Activated CD4-positive, alpha-beta T cell treated with anti-CD3 and anti-CD28 coated beads, Interleukin-2, amount 10 ng/mL, durations not matched to agents 7 days and 5 days (primary cell): ENCODE results near the gene RHBDL1. TPM values are rescaled to one million over a fixed set of nuclear protein-coding genes. Genes with fewer than 3 reads are reported as not detected.

Experiments
- CTCF ChIA-PET: fragments of 350-600 bp; sonication (Branson Sonifier 250); formaldehyde crosslinking; loops from one replicate; lab custom pipeline; 2021; ENCODE audit warnings: antibody characterized with exemption; lab: Charles Lee
- POLR2A ChIA-PET: fragments of 350-600 bp; sonication (Branson Sonifier 250); formaldehyde crosslinking; loops from one replicate; lab custom pipeline; 2021; ENCODE audit warnings: antibody characterized with exemption; lab: Charles Lee
- DNase-seq: peaks from one replicate; pipeline ENCODE4 v3.0.0-alpha.2; 2020
- H3K27ac Mint-ChIP-seq: one replicate; pipeline ENCODE4 v1.8.0; 2021; ENCODE audit warnings: mild to moderate bottlenecking, moderate library complexity, mixed read lengths
- H3K27me3 Mint-ChIP-seq: one replicate; pipeline ENCODE4 v1.8.0; 2021; ENCODE audit warnings: mixed read lengths
- H3K36me3 Mint-ChIP-seq: one replicate; pipeline ENCODE4 v1.8.0; 2021; ENCODE audit warnings: low read depth, mixed read lengths
- H3K4me1 Mint-ChIP-seq: one replicate; pipeline ENCODE4 v1.8.0; 2021; ENCODE audit warnings: mixed read lengths
- H3K4me3 Mint-ChIP-seq: one replicate; pipeline ENCODE4 v1.8.0; 2021; ENCODE audit warnings: mild to moderate bottlenecking, moderate library complexity, mixed read lengths
- H3K9me3 Mint-ChIP-seq: one replicate; pipeline ENCODE4 v1.8.0; 2021; ENCODE audit warnings: mixed read lengths
- total RNA-seq, 2 experiments: library from RNA; stranded (reverse); gene quantifications; one replicate each; pipeline ENCODE4 v1.2.3, GENCODE V29; 2021

RHBDL1 gene
- total RNA-seq, 2 experiments from 2014 or later, result 1.5 to 1.7 TPM

DNA sequence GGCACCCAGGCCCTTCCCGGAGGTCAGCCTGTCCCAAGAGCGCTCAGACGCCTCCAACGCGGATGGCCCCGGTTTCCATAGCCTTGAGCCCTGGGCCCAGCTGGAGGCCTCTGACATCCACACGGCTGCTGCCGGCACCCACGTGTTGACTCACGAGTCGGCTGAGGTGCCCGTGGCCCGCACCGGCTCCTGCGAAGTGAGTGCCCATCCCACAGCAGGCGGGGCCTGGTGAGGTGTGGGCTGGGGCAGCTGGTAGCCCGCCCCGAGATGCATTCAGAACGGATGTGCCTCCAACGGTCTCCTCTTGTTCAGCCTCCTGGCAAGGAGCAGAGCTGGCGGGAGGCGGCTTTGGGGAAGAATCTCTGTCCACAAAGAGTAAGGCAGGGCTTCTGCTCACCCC, 23.6 kb upstream of the RHBDL1 start:
- H3K36me3 Mint-ChIP-seq, result no peaks in the 10 kb centered on the region
- CTCF ChIA-PET, result interaction anchor here (3.1 kb wide), 1 partner anchor 16 kb away, joined by 13 read pairs; the partner anchor contains the start of gene RHOT2
- H3K9me3 Mint-ChIP-seq, result no peaks in the 10 kb centered on the region
- H3K4me1 Mint-ChIP-seq, result peaks cover 13% of the 10 kb centered on the region
- no peak for DNase-seq
- no peak overlapping the region for H3K4me3 Mint-ChIP-seq
- H3K27me3 Mint-ChIP-seq, result no peaks in the 10 kb centered on the region
- H3K27ac Mint-ChIP-seq, result no peak overlapping the region
- POLR2A ChIA-PET, result no interaction called here

DNA sequence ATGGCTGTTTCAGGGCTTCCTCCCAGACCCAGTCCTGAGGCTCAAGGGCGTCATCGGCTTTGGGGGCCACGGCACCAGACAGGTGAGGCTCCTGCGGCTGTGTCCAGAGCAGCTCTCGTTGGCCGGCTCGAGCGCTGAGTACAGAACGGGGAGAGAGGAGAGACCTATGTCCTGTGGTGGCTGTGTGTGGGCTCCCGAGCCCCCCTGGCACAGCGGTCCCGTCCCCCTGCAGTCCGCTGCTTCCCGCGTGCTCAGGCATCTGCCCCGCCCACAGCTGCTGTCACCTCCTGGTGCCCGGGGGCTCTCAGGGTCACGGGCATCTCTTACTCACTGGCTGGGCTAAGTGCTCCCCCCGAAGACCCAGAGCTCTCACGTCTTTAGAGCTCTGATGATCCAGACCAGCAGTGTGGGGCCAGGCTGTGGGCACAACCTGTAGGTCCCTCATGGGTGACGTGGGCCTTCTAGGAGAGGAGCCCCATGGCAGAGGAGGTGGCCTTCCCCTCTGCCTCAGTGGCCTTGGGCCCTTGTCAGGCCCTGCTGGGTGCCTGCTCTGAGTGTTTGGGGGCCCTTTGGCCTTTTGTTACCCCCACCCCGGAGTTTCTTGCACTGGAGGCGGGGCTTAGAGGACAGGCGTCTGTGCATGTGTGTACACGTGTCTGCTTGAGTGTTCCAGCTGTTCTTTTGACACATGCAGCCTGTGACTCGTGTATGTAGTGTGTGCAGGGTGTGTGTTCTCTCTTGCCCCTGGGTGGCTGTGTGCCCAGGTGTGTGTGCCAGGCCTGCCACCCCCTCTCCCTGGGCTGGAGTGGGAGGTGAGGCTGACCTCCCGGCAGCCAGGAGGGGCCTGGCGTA, 22.8 kb upstream of the RHBDL1 start:
- POLR2A ChIA-PET, result no interaction called here
- Mint-ChIP-seq H3K4me3 (no peak overlapping the region), H3K27me3 (no peaks in the 10 kb centered on the region), H3K9me3 (no peaks in the 10 kb centered on the region), H3K27ac (no peak overlapping the region), H3K4me1 (peaks cover 13% of the 10 kb centered on the region), H3K36me3 (no peaks in the 10 kb centered on the region)
- DNase-seq, result no peak
- CTCF ChIA-PET, result no interaction called here

GRCh38 chr16:654034-654433, 21.4 kb upstream of the RHBDL1 start:
- H3K27ac Mint-ChIP-seq, result no peak overlapping the region
- peaks cover 4% of the 10 kb centered on the region for H3K4me1 Mint-ChIP-seq
- CTCF ChIA-PET, result interaction anchor here (0.6 to 1.6 kb wide), 2 partner anchors 22 to 55 kb away, joined by 3 to 6 read pairs; no protein-coding TSS in a partner anchor
- H3K36me3 Mint-ChIP-seq, result no peaks in the 10 kb centered on the region
- H3K9me3 Mint-ChIP-seq, result no peaks in the 10 kb centered on the region
- no peaks in the 10 kb centered on the region for H3K27me3 Mint-ChIP-seq
- POLR2A ChIA-PET, result no interaction called here
- DNase-seq, result no peak
- no peak overlapping the region for H3K4me3 Mint-ChIP-seq

DNA sequence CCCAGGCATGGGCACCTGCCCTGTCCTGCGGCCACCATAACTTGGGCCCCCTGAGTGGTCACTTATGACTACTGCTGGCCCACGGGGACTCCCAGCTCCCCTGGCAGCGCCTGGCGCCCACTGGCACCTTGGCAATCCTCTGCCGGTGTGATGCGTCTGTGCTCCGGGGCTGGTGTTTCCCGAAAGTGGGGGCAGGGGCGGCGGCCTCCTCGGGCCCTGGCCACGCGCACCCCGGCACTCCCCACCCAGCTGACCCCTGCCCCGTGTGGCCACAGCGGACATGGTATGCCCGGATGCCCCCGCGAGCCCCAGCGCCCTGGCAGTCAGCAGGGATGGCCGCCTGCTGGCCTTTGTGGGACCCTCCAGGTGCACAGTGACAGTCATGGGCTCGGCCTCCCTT, 18.0 kb upstream of the RHBDL1 start:
- no peak overlapping the region for H3K4me3 Mint-ChIP-seq
- H3K9me3 Mint-ChIP-seq, result no peaks in the 10 kb centered on the region
- peaks cover 5% of the 10 kb centered on the region for H3K4me1 Mint-ChIP-seq
- no peaks in the 10 kb centered on the region for H3K27me3 Mint-ChIP-seq
- POLR2A ChIA-PET, result no interaction called here
- no peak for DNase-seq
- CTCF ChIA-PET, result interaction anchor here (0.6 to 1.6 kb wide), 3 partner anchors 11 to 413 kb away, joined by 3 to 4 read pairs (median 3); partner anchors contain the start of gene RHOT2
- no peak overlapping the region for H3K27ac Mint-ChIP-seq
- no peaks in the 10 kb centered on the region for H3K36me3 Mint-ChIP-seq

DNA sequence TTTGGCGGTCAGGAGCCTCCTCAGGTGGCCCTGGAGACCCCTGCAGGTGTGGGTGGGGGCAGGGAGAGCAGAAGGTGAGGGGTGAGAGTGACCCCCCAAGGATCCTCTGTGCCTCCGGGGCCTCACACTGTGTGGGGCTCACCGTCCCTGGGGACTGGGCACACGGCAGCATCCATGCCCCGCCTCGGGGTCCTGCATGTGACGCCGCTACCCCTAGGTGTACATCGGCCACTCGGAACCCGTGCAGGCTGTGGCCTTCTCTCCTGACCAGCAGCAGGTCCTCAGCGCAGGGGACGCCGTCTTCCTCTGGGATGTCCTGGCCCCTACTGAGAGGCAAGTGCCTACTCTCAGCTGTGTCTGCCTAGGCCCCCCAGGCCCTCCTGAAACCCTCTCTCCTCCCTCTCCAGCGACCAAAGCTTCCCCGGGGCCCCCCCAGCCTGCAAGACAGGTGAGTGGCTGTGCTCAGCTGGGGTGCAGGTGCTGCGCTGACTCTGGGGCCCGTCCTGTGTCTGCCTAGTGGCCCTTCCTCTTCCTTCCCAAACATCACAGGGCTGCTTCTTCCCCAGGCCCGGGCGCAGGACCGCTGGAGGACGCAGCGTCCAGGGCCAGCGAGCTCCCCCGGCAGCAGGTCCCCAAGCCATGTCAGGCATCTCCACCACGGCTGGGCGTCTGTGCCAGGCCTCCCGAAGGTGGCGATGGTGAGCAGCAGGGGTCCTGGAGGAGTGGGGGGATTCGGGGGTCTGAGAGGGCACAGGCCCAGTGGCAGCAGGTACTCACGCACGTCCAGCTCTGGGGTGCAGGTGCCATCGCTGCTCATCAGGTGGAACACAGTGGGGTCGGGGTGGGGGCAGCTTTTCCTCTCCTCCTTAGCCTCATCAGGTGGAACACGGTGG, 16.5 kb upstream of the RHBDL1 start:
- H3K36me3 Mint-ChIP-seq, result no peaks in the 10 kb centered on the region
- peaks cover 5% of the 10 kb centered on the region for H3K4me1 Mint-ChIP-seq
- H3K4me3 Mint-ChIP-seq, result no peak overlapping the region
- DNase-seq, result no peak
- H3K9me3 Mint-ChIP-seq, result no peaks in the 10 kb centered on the region
- no peak overlapping the region for H3K27ac Mint-ChIP-seq
- ChIA-PET CTCF (interaction anchor here (1.0 kb wide), 1 partner anchor 11 kb away, joined by 4 read pairs; no protein-coding TSS in a partner anchor), POLR2A (no interaction called here)
- H3K27me3 Mint-ChIP-seq, result no peaks in the 10 kb centered on the region

GRCh38 chr16:659618-660017, 15.9 kb upstream of the RHBDL1 start:
- ChIA-PET CTCF (interaction anchor here (0.9 to 1.0 kb wide), 2 partner anchors 11 to 68 kb away, joined by 4 to 5 read pairs; no protein-coding TSS in a partner anchor), POLR2A (no interaction called here)
- no peak overlapping the region for H3K27ac Mint-ChIP-seq
- no peaks in the 10 kb centered on the region for H3K9me3 Mint-ChIP-seq
- H3K4me3 Mint-ChIP-seq, result no peak overlapping the region
- no peaks in the 10 kb centered on the region for H3K27me3 Mint-ChIP-seq
- no peaks in the 10 kb centered on the region for H3K36me3 Mint-ChIP-seq
- no peak for DNase-seq
- peaks cover 5% of the 10 kb centered on the region for H3K4me1 Mint-ChIP-seq

- H3K4me1 Mint-ChIP-seq, result peaks cover 5% of the 10 kb centered on the region
- no peak overlapping the region for H3K27ac Mint-ChIP-seq
- no peak for DNase-seq
- no peaks in the 10 kb centered on the region for H3K9me3 Mint-ChIP-seq
- ChIA-PET CTCF (interaction anchor here (0.9 kb wide), 1 partner anchor 68 kb away, joined by 5 read pairs; no protein-coding TSS in a partner anchor), POLR2A (no interaction called here)
- no peaks in the 10 kb centered on the region for H3K36me3 Mint-ChIP-seq
- H3K4me3 Mint-ChIP-seq, result no peak overlapping the region
- no peaks in the 10 kb centered on the region for H3K27me3 Mint-ChIP-seq
These were observed 15.4 kb upstream of the RHBDL1 start for GRCh38 chr16:660132-660458.

- Mint-ChIP-seq H3K27ac (peak overlapping the region; percentile 54), H3K9me3 (no peaks in the 10 kb centered on the region), H3K4me3 (no peak overlapping the region), H3K36me3 (no peaks in the 10 kb centered on the region), H3K4me1 (peaks cover 5% of the 10 kb centered on the region), H3K27me3 (no peaks in the 10 kb centered on the region)
- CTCF ChIA-PET, result interaction anchor here (0.9 to 1.2 kb wide), 2 partner anchors 13 to 69 kb away, joined by 3 to 5 read pairs; no protein-coding TSS in a partner anchor
- POLR2A ChIA-PET, result no interaction called here
- DNase-seq, result peak; percentile 77
These were observed 14.8 kb upstream of the RHBDL1 start for GRCh38 chr16:660459-661183.

GRCh38 chr16:661184-661821, 14.2 kb upstream of the RHBDL1 start:
- Mint-ChIP-seq H3K4me1 (peaks cover 5% of the 10 kb centered on the region), H3K36me3 (no peaks in the 10 kb centered on the region), H3K4me3 (no peak overlapping the region), H3K27ac (peak overlapping the region; percentile 54), H3K27me3 (no peaks in the 10 kb centered on the region), H3K9me3 (no peaks in the 10 kb centered on the region)
- ChIA-PET CTCF (interaction anchor here (0.7 to 1.2 kb wide), 2 partner anchors 13 to 19 kb away, joined by 3 read pairs; no protein-coding TSS in a partner anchor), POLR2A (no interaction called here)
- DNase-seq, result no peak

- Mint-ChIP-seq H3K36me3 (no peaks in the 10 kb centered on the region), H3K4me3 (no peak overlapping the region), H3K27ac (no peak overlapping the region), H3K27me3 (no peaks in the 10 kb centered on the region), H3K4me1 (peaks cover 5% of the 10 kb centered on the region), H3K9me3 (no peaks in the 10 kb centered on the region)
- ChIA-PET POLR2A (no interaction called here), CTCF (interaction anchor here (0.7 to 1.0 kb wide), 2 partner anchors 14 to 19 kb away, joined by 3 read pairs; no protein-coding TSS in a partner anchor)
- DNase-seq, result no peak
These were observed 13.4 kb upstream of the RHBDL1 start for GRCh38 chr16:662095-662494.

GRCh38 chr16:662597-662996, 12.9 kb upstream of the RHBDL1 start:
- peaks cover 7% of the 10 kb centered on the region for H3K4me1 Mint-ChIP-seq
- no peaks in the 10 kb centered on the region for H3K27me3 Mint-ChIP-seq
- ChIA-PET POLR2A (no interaction called here), CTCF (interaction anchor here (1.0 kb wide), 1 partner anchor 14 kb away, joined by 3 read pairs; no protein-coding TSS in a partner anchor)
- H3K27ac Mint-ChIP-seq, result no peak overlapping the region
- DNase-seq, result no peak
- H3K36me3 Mint-ChIP-seq, result no peaks in the 10 kb centered on the region
- H3K9me3 Mint-ChIP-seq, result no peaks in the 10 kb centered on the region
- no peak overlapping the region for H3K4me3 Mint-ChIP-seq

- POLR2A ChIA-PET, result no interaction called here
- DNase-seq, result no peak
- CTCF ChIA-PET, result interaction anchor here (1.2 to 2.9 kb wide), 4 partner anchors 15 to 46 kb away, joined by 4 to 13 read pairs (median 8); partner anchors contain the start of genes STUB1 and WDR90
- H3K4me1 Mint-ChIP-seq, result peaks cover 6% of the 10 kb centered on the region
- H3K9me3 Mint-ChIP-seq, result no peaks in the 10 kb centered on the region
- peaks cover 2% of the 10 kb centered on the region for H3K36me3 Mint-ChIP-seq
- no peak overlapping the region for H3K4me3 Mint-ChIP-seq
- no peak overlapping the region for H3K27ac Mint-ChIP-seq
- H3K27me3 Mint-ChIP-seq, result no peaks in the 10 kb centered on the region
These were observed 8.9 kb upstream of the RHBDL1 start for GRCh38 chr16:666572-666971.
